ENCODE results near the gene EXOC6B. TPM values are rescaled to one million over a fixed set of nuclear protein-coding genes. Genes with fewer than 3 reads are reported as not detected.

Gene EXOC6B
- total and polyA plus RNA-seq, 9 of the 15 experiments (the other 6 are each of a cell fraction or from before 2014, with no cell fraction given), result 0.28 to 4.2 (median 2.0) TPM

GRCh38 chr2:72350852-72351251, 475.0 kb downstream of the EXOC6B start:
- Histone ChIP-seq H3K9ac (ENCODE audit: insufficient read depth in 1 of 2, low read depth in 2 of 2, low read length in 2 of 2) (no peak overlapping the region), H3K4me1 (replicated peaks in 1 of 2; ENCODE audit: control insufficient read depth in 2 of 2, insufficient read depth in 2 of 2, low read length in 2 of 2) (no peaks in the 10 kb centered on the region), H3K4me2 (ENCODE audit: insufficient read depth, low read length) (no peak overlapping the region), H2AFZ (ENCODE audit: low read depth, low read length) (no peak overlapping the region), H3K4me3 (no peak overlapping the region), H3K36me3 (ENCODE audit: control insufficient read depth, insufficient read depth, low read length) (no peaks in the 10 kb centered on the region), H3K27me3 (ENCODE audit: control insufficient read depth in 2 of 2, insufficient read depth in 2 of 2, low read length in 2 of 2) (no peaks in the 10 kb centered on the region), H3K79me2 (ENCODE audit: control insufficient read depth, insufficient read depth, low read length) (no peaks in the 10 kb centered on the region), H3K9me1 (ENCODE audit: control insufficient read depth, insufficient read depth, low read length) (no peaks in the 10 kb centered on the region), H3K9me3 (replicated peaks; ENCODE audit: control insufficient read depth, insufficient read depth, low read depth, low read length) (no peaks in the 10 kb centered on the region), H4K20me1 (replicated peaks; ENCODE audit: control insufficient read depth, insufficient read depth, low read length) (no peaks in the 10 kb centered on the region), H3K27ac (ENCODE audit: extremely low read depth, low read depth, low read length) (no peak overlapping the region)
- ChIA-PET CTCF (ENCODE audit: low intra/inter-chr PET ratio) (no interaction called here), POLR2A (interaction anchor here (0.9 kb wide), 1 partner anchor 14 kb away, joined by 6 read pairs; no protein-coding TSS in a partner anchor)
- in situ Hi-C loops (cut with MboI), result no loop called here
- FAIRE-seq (no peak), DNase-seq (ENCODE audit: extremely low read depth in 1 of 4, low spot score in 3 of 4) (no peak), ATAC-seq (no peak)
- no TSS peak for BruUV-seq (replicated peaks)
- 10% methylated on average over 2 of the region's 2 CpGs for WGBS (ENCODE audit: insufficient coverage, low coverage, missing lambda C conversion rate)
- intact Hi-C loops (cut with micrococcal nuclease), result no loop called here
- no peak for TF ChIP-seq TEAD2 (tag; IDR thresholded peaks at IDR 0.05)
- no peak for TF ChIP-seq ZNF444 (CRISPR knock-in tag; IDR thresholded peaks at IDR 0.05)
- TF ChIP-seq NFRKB (IDR thresholded peaks at IDR 0.05; ENCODE audit: low read depth), result no peak
- TF ChIP-seq, protein P1, sequence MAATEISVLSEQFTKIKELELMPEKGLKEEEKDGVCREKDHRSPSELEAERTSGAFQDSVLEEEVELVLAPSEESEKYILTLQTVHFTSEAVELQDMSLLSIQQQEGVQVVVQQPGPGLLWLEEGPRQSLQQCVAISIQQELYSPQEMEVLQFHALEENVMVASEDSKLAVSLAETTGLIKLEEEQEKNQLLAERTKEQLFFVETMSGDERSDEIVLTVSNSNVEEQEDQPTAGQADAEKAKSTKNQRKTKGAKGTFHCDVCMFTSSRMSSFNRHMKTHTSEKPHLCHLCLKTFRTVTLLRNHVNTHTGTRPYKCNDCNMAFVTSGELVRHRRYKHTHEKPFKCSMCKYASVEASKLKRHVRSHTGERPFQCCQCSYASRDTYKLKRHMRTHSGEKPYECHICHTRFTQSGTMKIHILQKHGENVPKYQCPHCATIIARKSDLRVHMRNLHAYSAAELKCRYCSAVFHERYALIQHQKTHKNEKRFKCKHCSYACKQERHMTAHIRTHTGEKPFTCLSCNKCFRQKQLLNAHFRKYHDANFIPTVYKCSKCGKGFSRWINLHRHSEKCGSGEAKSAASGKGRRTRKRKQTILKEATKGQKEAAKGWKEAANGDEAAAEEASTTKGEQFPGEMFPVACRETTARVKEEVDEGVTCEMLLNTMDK (IDR thresholded peaks at IDR 0.05; ENCODE audit: borderline replicate concordance, insufficient read depth, low read depth, low read length, poor library complexity, severe bottlenecking), result no peak
- no peak for TF ChIP-seq PCBP1 (IDR thresholded peaks at IDR 0.05; ENCODE audit: low read depth, low read length, poor library complexity, severe bottlenecking)
- TF ChIP-seq CREM (IDR thresholded peaks at IDR 0.05; ENCODE audit: low read depth), result no peak
- TF ChIP-seq HDAC6 (IDR thresholded peaks at IDR 0.05; ENCODE audit: low read depth, low read length), result no peak
- TF ChIP-seq ZNF551 (CRISPR knock-in tag; IDR thresholded peaks at IDR 0.05), result no peak
- TF ChIP-seq, protein P2, sequence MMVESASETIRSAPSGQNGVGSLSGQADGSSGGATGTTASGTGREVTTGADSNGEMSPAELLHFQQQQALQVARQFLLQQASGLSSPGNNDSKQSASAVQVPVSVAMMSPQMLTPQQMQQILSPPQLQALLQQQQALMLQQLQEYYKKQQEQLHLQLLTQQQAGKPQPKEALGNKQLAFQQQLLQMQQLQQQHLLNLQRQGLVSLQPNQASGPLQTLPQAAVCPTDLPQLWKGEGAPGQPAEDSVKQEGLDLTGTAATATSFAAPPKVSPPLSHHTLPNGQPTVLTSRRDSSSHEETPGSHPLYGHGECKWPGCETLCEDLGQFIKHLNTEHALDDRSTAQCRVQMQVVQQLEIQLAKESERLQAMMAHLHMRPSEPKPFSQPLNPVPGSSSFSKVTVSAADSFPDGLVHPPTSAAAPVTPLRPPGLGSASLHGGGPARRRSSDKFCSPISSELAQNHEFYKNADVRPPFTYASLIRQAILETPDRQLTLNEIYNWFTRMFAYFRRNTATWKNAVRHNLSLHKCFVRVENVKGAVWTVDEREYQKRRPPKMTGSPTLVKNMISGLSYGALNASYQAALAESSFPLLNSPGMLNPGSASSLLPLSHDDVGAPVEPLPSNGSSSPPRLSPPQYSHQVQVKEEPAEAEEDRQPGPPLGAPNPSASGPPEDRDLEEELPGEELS (CRISPR knock-in tag; IDR thresholded peaks at IDR 0.05; ENCODE audit: borderline replicate concordance), result no peak
- no peak for TF ChIP-seq RUNX1 (IDR thresholded peaks at IDR 0.05; ENCODE audit: low read depth)
- TF ChIP-seq KLF6 (CRISPR knock-in tag; IDR thresholded peaks at IDR 0.05; ENCODE audit: borderline replicate concordance), result no peak
- TF ChIP-seq, protein P3, sequence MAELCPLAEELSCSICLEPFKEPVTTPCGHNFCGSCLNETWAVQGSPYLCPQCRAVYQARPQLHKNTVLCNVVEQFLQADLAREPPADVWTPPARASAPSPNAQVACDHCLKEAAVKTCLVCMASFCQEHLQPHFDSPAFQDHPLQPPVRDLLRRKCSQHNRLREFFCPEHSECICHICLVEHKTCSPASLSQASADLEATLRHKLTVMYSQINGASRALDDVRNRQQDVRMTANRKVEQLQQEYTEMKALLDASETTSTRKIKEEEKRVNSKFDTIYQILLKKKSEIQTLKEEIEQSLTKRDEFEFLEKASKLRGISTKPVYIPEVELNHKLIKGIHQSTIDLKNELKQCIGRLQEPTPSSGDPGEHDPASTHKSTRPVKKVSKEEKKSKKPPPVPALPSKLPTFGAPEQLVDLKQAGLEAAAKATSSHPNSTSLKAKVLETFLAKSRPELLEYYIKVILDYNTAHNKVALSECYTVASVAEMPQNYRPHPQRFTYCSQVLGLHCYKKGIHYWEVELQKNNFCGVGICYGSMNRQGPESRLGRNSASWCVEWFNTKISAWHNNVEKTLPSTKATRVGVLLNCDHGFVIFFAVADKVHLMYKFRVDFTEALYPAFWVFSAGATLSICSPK (IDR thresholded peaks at IDR 0.05; ENCODE audit: borderline replicate concordance), result no peak
- no peak for TF ChIP-seq PRDM10 (IDR thresholded peaks at IDR 0.05; ENCODE audit: partially characterized antibody)
- TF ChIP-seq ZNF717 (CRISPR knock-in tag; IDR thresholded peaks at IDR 0.05), result no peak

Measured in K562 (cell line).